Measurements from ENCODE around the gene PDE7B.

The PDE7B gene

GRCh38 chr6:135814043-135814442 lies 37.5 kb upstream of the PDE7B start:
- TF ChIP-seq ZFX (IDR thresholded peaks at IDR 0.05) (no peak), CTCF (conservative IDR thresholded peaks at IDR 0.05) (no peak)
- no peak overlapping the region for H3K27ac ChIP-seq

GRCh38 chr6:135815216-135815615 lies 36.3 kb upstream of the PDE7B start:
- TF ChIP-seq CTCF (conservative IDR thresholded peaks at IDR 0.05) (no peak), ZFX (IDR thresholded peaks at IDR 0.05) (no peak)

GRCh38 chr6:135817035-135817434 lies 34.5 kb upstream of the PDE7B start:
- TF ChIP-seq ZFX (IDR thresholded peaks at IDR 0.05) (no peak), CTCF (conservative IDR thresholded peaks at IDR 0.05) (no peak)
- no peak overlapping the region for H3K27ac ChIP-seq

More at GRCh38 chr6:135815216-135815615, 36.3 kb upstream of the PDE7B start:
- H3K27ac ChIP-seq, result no peak overlapping the region

GRCh38 chr6:135819665-135820064 lies 31.8 kb upstream of the PDE7B start:
- TF ChIP-seq CTCF (conservative IDR thresholded peaks at IDR 0.05) (no peak), ZFX (IDR thresholded peaks at IDR 0.05) (no peak)
- no peak overlapping the region for H3K27ac ChIP-seq

GRCh38 chr6:135820340-135820739 lies 31.2 kb upstream of the PDE7B start:
- H3K27ac ChIP-seq, result no peak overlapping the region
- TF ChIP-seq CTCF (conservative IDR thresholded peaks at IDR 0.05) (no peak), ZFX (IDR thresholded peaks at IDR 0.05) (no peak)

- TF ChIP-seq CTCF (conservative IDR thresholded peaks at IDR 0.05) (no peak), ZFX (IDR thresholded peaks at IDR 0.05) (no peak)
- no peak overlapping the region for H3K27ac ChIP-seq
These were observed 27.6 kb upstream of the PDE7B start for GRCh38 chr6:135823851-135824250.

GRCh38 chr6:135826236-135826804 lies 25.2 kb upstream of the PDE7B start:
- no peak overlapping the region for H3K27ac ChIP-seq
- no peak for TF ChIP-seq CTCF (conservative IDR thresholded peaks at IDR 0.05)
- no peak for TF ChIP-seq ZFX (IDR thresholded peaks at IDR 0.05)

Measured in C4-2B (cell line).